ENCODE results near the gene BAAT. TPM values are rescaled to one million over a fixed set of nuclear protein-coding genes. Genes with fewer than 3 reads are reported as not detected.

The BAAT gene
- total and polyA plus RNA-seq, 2 experiments from 2014 or later, result 0.19 TPM; not detected in 1

- WGBS, 2 experiments (ENCODE audit: low coverage in 1 of 2, low lambda C conversion rate in 2 of 2, missing lambda C conversion rate in 2 of 2), result 12 to 14% methylated on average over 1 of the region's 1 CpG
- no peaks in the 10 kb centered on the region for H4K20me1 ChIP-seq (ENCODE audit: insufficient read depth)
- no peaks in the 10 kb centered on the region for H3F3A ChIP-seq (ENCODE audit: insufficient read depth)
- H3K36me3 ChIP-seq (ENCODE audit: low read depth), result no peaks in the 10 kb centered on the region
- H3K9me2 ChIP-seq (ENCODE audit: insufficient read depth), result no peaks in the 10 kb centered on the region
- H3K9ac ChIP-seq, result no peak overlapping the region
- H3K27ac ChIP-seq, result no peak overlapping the region
- H3K9me3 ChIP-seq (ENCODE audit: low read depth), result no peaks in the 10 kb centered on the region
- no peak overlapping the region for H3K4me3 ChIP-seq
- in situ Hi-C loops (cut with MboI), result no loop called here
- no peak for TF ChIP-seq EZH2 (IDR thresholded peaks at IDR 0.05; ENCODE audit: insufficient read depth, poor library complexity, severe bottlenecking)
- TF ChIP-seq EZH2phosphoT487 (IDR thresholded peaks at IDR 0.05; ENCODE audit: insufficient read depth, low read depth), result no peak
- DNase-seq, result no peak
- no peaks in the 10 kb centered on the region for H3K4me1 ChIP-seq (ENCODE audit: insufficient read depth)
- no peak overlapping the region for H3K4me2 ChIP-seq (ENCODE audit: unreplicated experiment)
- no peak overlapping the region for H2AFZ ChIP-seq
- H3K79me2 ChIP-seq (ENCODE audit: insufficient read depth), result no peaks in the 10 kb centered on the region
- H3K27me3 ChIP-seq (replicated peaks; ENCODE audit: insufficient read depth), result peaks cover 23% of the 10 kb centered on the region
These were observed 42.2 kb downstream of the BAAT start for GRCh38 chr9:101342595-101342994.

- Histone ChIP-seq H3K9ac (no peak overlapping the region), H3K27ac (no peak overlapping the region)
- in situ Hi-C loops (cut with MboI), result no loop called here
These were observed 42.8 kb downstream of the BAAT start for GRCh38 chr9:101341958-101342357.

GRCh38 chr9:101337237-101337636 is 47.6 kb downstream of the BAAT start:
- no peak for TF ChIP-seq EZH2 (IDR thresholded peaks at IDR 0.05; ENCODE audit: insufficient read depth, poor library complexity, severe bottlenecking)
- no peak overlapping the region for H3K4me2 ChIP-seq (ENCODE audit: unreplicated experiment)
- H2AFZ ChIP-seq, result no peak overlapping the region
- no peaks in the 10 kb centered on the region for H3K36me3 ChIP-seq (ENCODE audit: low read depth)
- H3K9me3 ChIP-seq (ENCODE audit: low read depth), result no peaks in the 10 kb centered on the region
- H3F3A ChIP-seq (ENCODE audit: insufficient read depth), result no peaks in the 10 kb centered on the region
- no peaks in the 10 kb centered on the region for H3K4me1 ChIP-seq (ENCODE audit: insufficient read depth)
- H3K79me2 ChIP-seq (ENCODE audit: insufficient read depth), result no peaks in the 10 kb centered on the region
- no peak overlapping the region for H3K27ac ChIP-seq
- H3K9ac ChIP-seq, result no peak overlapping the region
- H3K4me3 ChIP-seq, result no peak overlapping the region
- H3K27me3 ChIP-seq (replicated peaks; ENCODE audit: insufficient read depth), result 0 out of 2 replicates have a peak, but pooled peaks cover 14% of the 10 kb centered on the region
- H3K9me2 ChIP-seq (ENCODE audit: insufficient read depth), result no peaks in the 10 kb centered on the region
- WGBS, 2 experiments (ENCODE audit: low coverage in 1 of 2, low lambda C conversion rate in 2 of 2, missing lambda C conversion rate in 2 of 2), result 41 to 52% methylated on average over 2 of the region's 2 CpGs
- DNase-seq, result no peak
- in situ Hi-C loops (cut with MboI), result no loop called here
- H4K20me1 ChIP-seq (ENCODE audit: insufficient read depth), result no peaks in the 10 kb centered on the region

More at GRCh38 chr9:101341958-101342357, 42.8 kb downstream of the BAAT start:
- no peaks in the 10 kb centered on the region for H3F3A ChIP-seq (ENCODE audit: insufficient read depth)
- no peaks in the 10 kb centered on the region for H3K79me2 ChIP-seq (ENCODE audit: insufficient read depth)
- H3K9me2 ChIP-seq (ENCODE audit: insufficient read depth), result no peaks in the 10 kb centered on the region
- H3K36me3 ChIP-seq (ENCODE audit: low read depth), result no peaks in the 10 kb centered on the region
- H4K20me1 ChIP-seq (ENCODE audit: insufficient read depth), result no peaks in the 10 kb centered on the region
- H3K4me3 ChIP-seq, result no peak overlapping the region
- H3K27me3 ChIP-seq (replicated peaks; ENCODE audit: insufficient read depth), result peaks cover 21% of the 10 kb centered on the region
- no peaks in the 10 kb centered on the region for H3K4me1 ChIP-seq (ENCODE audit: insufficient read depth)
- no peak for DNase-seq
- H3K4me2 ChIP-seq (ENCODE audit: unreplicated experiment), result no peak overlapping the region
- H3K9me3 ChIP-seq (ENCODE audit: low read depth), result no peaks in the 10 kb centered on the region
- no peak for TF ChIP-seq EZH2phosphoT487 (IDR thresholded peaks at IDR 0.05; ENCODE audit: insufficient read depth, low read depth)
- no peak for TF ChIP-seq EZH2 (IDR thresholded peaks at IDR 0.05; ENCODE audit: insufficient read depth, poor library complexity, severe bottlenecking)
- no peak overlapping the region for H2AFZ ChIP-seq

GRCh38 chr9:101336091-101336490 is 48.7 kb downstream of the BAAT start:
- no peaks in the 10 kb centered on the region for H3F3A ChIP-seq (ENCODE audit: insufficient read depth)
- in situ Hi-C loops (cut with MboI), result no loop called here
- DNase-seq, result no peak
- no peak overlapping the region for H3K4me3 ChIP-seq
- H3K9ac ChIP-seq, result no peak overlapping the region
- H3K79me2 ChIP-seq (ENCODE audit: insufficient read depth), result no peaks in the 10 kb centered on the region
- TF ChIP-seq EZH2 (IDR thresholded peaks at IDR 0.05; ENCODE audit: insufficient read depth, poor library complexity, severe bottlenecking) (no peak), EZH2phosphoT487 (IDR thresholded peaks at IDR 0.05; ENCODE audit: insufficient read depth, low read depth) (no peak)
- H3K27ac ChIP-seq, result no peak overlapping the region
- H3K27me3 ChIP-seq (replicated peaks; ENCODE audit: insufficient read depth), result 0 out of 2 replicates have a peak, but pooled peaks cover 14% of the 10 kb centered on the region
- no peaks in the 10 kb centered on the region for H4K20me1 ChIP-seq (ENCODE audit: insufficient read depth)
- no peaks in the 10 kb centered on the region for H3K36me3 ChIP-seq (ENCODE audit: low read depth)
- no peaks in the 10 kb centered on the region for H3K4me1 ChIP-seq (ENCODE audit: insufficient read depth)
- no peak overlapping the region for H2AFZ ChIP-seq
- no peaks in the 10 kb centered on the region for H3K9me2 ChIP-seq (ENCODE audit: insufficient read depth)
- H3K4me2 ChIP-seq (ENCODE audit: unreplicated experiment), result no peak overlapping the region
- H3K9me3 ChIP-seq (ENCODE audit: low read depth), result no peaks in the 10 kb centered on the region
